Measurements from ENCODE around the gene FNIP2.

The FNIP2 gene

DNA sequence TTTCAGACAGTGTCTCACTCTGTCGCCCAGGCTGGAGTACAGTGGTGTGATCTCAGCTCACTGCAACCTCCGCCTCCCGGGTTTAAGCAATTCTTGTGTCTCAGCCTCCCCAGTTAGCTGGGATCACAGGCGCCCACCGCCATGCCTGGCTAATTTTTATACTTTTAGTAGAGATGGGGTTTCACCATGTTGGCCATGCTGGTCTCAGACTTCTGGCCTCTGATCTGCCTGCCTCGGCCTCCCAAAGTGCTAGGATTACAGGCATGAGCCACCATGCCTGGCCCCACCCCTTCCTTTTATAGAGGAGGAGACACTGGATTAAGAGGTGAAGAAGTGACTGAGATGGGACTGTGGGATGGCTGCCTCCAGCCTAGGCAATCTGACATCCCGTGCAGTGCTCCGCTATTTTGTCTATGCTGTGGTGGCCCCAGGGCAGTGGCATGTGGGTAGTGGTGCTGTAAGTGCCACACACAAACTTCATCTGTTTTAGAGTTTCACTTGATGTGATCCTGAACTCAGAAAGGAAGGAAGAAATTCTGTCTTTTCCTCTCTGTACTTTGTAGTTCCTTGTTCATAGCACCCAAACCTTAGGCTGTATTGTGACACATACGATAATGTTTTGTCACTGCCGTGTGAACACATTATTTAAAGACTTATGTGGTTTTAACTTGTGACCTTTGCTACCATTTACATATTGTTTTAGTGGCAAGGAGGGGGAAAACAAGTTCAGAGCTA, 48.9 kb downstream of the FNIP2 start:
- no peak overlapping the region for H3K4me3 ChIP-seq (ENCODE audit: low read depth in 1 of 2, low read length in 1 of 2)
- no peaks in the 10 kb centered on the region for H3K9me3 ChIP-seq
- peak overlapping the region; percentile 68 for H3K27ac ChIP-seq
- H3K4me1 ChIP-seq (ENCODE audit: control insufficient read depth in 1 of 2, insufficient read depth in 1 of 2, low read depth in 1 of 2, low read length in 1 of 2) = peaks cover 21% of the 10 kb centered on the region in 2 experiments
- TF ChIP-seq, protein P1, sequence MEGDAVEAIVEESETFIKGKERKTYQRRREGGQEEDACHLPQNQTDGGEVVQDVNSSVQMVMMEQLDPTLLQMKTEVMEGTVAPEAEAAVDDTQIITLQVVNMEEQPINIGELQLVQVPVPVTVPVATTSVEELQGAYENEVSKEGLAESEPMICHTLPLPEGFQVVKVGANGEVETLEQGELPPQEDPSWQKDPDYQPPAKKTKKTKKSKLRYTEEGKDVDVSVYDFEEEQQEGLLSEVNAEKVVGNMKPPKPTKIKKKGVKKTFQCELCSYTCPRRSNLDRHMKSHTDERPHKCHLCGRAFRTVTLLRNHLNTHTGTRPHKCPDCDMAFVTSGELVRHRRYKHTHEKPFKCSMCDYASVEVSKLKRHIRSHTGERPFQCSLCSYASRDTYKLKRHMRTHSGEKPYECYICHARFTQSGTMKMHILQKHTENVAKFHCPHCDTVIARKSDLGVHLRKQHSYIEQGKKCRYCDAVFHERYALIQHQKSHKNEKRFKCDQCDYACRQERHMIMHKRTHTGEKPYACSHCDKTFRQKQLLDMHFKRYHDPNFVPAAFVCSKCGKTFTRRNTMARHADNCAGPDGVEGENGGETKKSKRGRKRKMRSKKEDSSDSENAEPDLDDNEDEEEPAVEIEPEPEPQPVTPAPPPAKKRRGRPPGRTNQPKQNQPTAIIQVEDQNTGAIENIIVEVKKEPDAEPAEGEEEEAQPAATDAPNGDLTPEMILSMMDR (IDR thresholded peaks at IDR 0.05) = no peak
- H3K27me3 ChIP-seq = no peaks in the 10 kb centered on the region
- H3K36me3 ChIP-seq = no peaks in the 10 kb centered on the region

DNA sequence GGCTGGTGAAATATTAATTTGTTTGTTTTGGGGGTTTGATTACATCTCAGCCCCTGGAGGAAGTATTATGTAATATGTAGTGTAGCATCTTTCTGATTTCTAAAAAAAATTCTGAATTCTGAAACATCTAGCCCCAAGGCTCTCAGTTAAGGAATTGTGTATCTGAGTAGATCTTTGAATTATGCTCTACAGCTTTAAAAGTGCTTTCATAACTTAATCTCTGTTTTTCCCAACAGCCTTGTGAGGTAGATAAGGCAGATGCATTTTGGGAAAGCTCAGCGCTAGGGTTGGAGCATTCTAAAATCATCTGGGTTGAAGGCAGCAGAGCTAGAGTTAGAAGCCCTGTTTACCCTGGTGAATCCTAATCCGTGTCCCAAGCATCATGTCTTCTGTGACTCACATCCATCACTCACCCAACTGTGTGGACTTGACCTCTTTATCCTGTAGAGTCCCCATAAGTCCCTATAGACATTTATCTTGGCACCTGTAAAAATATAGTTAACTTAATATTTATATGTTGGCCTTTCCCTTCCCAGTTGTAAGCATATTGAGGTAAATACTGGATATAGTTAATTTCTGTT, 49.8 kb downstream of the FNIP2 start:
- Histone ChIP-seq H3K4me1 (ENCODE audit: control insufficient read depth in 1 of 2, insufficient read depth in 1 of 2, low read depth in 1 of 2, low read length in 1 of 2) (peaks cover 21% of the 10 kb centered on the region in 2 experiments), H3K27ac (peak overlapping the region; percentile 68), H3K4me3 (ENCODE audit: low read depth in 1 of 2, low read length in 1 of 2) (no peak overlapping the region), H3K36me3 (no peaks in the 10 kb centered on the region), H3K27me3 (no peaks in the 10 kb centered on the region), H3K9me3 (no peaks in the 10 kb centered on the region)
- TF ChIP-seq, protein P1 (IDR thresholded peaks at IDR 0.05) = no peak

DNA sequence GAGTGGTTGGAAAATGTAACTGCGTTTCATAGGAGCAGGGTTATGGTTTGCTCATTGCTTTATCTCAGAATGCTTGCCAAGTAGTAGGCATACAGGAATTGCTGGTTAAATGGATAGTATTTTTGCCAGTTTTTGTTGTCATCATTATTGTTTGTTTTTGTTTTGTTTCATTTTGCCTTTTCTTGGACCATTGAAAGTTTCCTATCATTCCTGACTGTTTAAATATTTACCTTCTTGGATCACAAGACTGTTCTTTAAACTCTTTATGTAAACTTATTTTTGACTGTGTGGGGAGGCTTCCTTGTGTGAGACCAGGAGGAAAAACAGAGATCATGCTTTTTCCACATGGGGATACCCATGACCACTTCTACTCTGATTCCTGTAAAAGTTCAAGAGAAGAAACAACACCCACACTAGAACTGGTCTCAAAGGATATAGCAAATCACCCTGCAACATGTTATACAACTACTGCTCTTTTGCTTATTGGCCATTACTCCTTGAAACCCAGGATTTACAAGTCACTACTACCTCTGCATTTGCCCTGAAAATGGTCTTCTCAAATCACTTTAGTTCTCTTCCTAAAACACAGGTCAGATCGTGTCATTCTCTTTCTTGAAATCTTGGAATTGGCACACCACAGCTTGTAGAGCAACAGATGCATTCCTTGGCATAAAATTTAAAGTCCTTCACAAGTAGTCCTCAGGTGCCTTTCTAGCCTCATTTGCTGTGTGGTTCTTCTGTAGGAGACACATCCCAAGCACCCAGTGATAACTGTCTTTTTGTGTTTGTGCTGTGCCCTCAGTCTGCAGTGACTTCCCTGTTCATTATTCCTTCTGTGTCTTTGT, 51.3 kb downstream of the FNIP2 start:
- Histone ChIP-seq H3K36me3 (no peaks in the 10 kb centered on the region), H3K4me3 (ENCODE audit: low read depth in 1 of 2, low read length in 1 of 2) (no peak overlapping the region), H3K4me1 (ENCODE audit: control insufficient read depth in 1 of 2, insufficient read depth in 1 of 2, low read depth in 1 of 2, low read length in 1 of 2) (peaks cover 21% of the 10 kb centered on the region in 2 experiments), H3K27ac (no peak overlapping the region), H3K27me3 (no peaks in the 10 kb centered on the region), H3K9me3 (no peaks in the 10 kb centered on the region)
- TF ChIP-seq, protein P1 (IDR thresholded peaks at IDR 0.05) = no peak

DNA sequence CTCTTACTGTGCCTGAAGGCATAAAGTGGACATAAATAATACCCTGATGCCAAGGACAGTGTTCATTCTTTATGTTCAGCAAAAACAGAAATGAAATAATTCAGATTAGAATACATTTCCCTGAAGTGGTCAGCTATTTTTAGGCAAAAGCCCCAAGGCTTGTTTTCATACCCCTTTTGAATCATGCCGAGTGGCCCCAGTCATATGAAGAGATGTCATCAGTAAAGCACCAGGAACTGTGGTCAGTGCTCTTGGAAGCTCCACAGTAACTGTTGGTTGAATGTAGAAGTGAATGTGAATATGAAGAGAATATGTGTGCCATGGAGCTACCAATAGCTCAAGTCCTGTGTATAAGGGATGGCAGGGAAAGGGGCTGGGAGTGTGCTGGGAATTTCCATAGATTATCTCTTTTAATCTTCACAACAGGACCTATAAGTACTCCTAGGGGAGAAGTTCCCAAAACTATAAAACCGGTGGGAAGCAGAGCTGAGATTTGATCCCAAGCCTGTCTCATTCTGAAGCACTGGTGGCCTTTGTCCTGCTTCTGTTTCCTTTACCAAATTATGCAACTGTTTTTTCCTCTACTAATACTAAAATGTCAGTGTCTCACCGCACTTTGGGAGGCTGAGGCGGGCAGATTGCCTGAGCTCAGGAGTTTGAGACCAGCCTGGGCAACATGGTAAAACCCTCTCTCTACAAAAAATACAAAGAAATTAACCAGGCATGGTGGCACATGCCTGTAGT, 52.6 kb downstream of the FNIP2 start:
- H3K36me3 ChIP-seq = no peaks in the 10 kb centered on the region
- H3K27me3 ChIP-seq = no peaks in the 10 kb centered on the region
- no peak overlapping the region for H3K4me3 ChIP-seq (ENCODE audit: low read depth in 1 of 2, low read length in 1 of 2)
- no peak overlapping the region for H3K27ac ChIP-seq
- TF ChIP-seq, protein P1 (IDR thresholded peaks at IDR 0.05) = no peak
- H3K9me3 ChIP-seq = no peaks in the 10 kb centered on the region
- peaks cover 21% of the 10 kb centered on the region in 2 experiments for H3K4me1 ChIP-seq (ENCODE audit: control insufficient read depth in 1 of 2, insufficient read depth in 1 of 2, low read depth in 1 of 2, low read length in 1 of 2)

DNA sequence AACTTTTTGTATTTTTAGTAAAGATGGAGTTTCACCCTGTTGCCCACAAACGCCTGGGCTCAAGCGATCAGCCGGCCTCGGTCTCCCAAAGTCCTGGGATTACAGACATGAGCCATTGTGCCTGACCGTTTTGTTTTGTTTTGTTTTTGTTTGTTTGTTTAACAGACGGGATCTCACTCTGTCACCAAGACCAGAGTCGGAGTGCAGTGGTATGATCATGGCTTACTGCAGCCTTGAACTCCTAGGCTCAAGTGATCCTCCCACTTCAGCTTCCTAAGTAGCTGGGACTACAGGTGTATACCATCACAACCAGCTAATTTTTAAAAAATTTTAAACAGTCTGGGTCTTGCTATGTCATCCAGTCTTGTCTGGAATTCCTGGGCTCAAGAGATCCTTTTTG, 53.5 kb downstream of the FNIP2 start:
- no peaks in the 10 kb centered on the region for H3K27me3 ChIP-seq
- no peak overlapping the region for H3K4me3 ChIP-seq (ENCODE audit: low read depth in 1 of 2, low read length in 1 of 2)
- peaks cover 14 to 15% of the 10 kb centered on the region in 2 experiments for H3K4me1 ChIP-seq (ENCODE audit: control insufficient read depth in 1 of 2, insufficient read depth in 1 of 2, low read depth in 1 of 2, low read length in 1 of 2)
- H3K36me3 ChIP-seq = no peaks in the 10 kb centered on the region
- no peak overlapping the region for H3K27ac ChIP-seq
- no peaks in the 10 kb centered on the region for H3K9me3 ChIP-seq
- TF ChIP-seq, protein P1 (IDR thresholded peaks at IDR 0.05) = no peak

All from neutrophil (primary cell).